Colonic mucosa (tissue), 4 donors: ENCODE results near the gene SLC39A6. TPM values are rescaled to one million over a fixed set of nuclear protein-coding genes. Genes with fewer than 3 reads are reported as not detected.
"Not testable (repeated sequence)": the region's sequence is repeated elsewhere in the genome, so short reads cannot be mapped to it uniquely, and the experiment has no call there.

ENCODE experiments used
- DNase-seq: peaks from one replicate; pipeline ENCODE4 v3.0.0-alpha.2; 2020
- H3K27ac ChIP-seq: fragments of 200-600 bp; one replicate; pipeline ENCODE4 v1.8.0; 2021
- H3K27me3 ChIP-seq: fragments of 200-600 bp; one replicate; pipeline ENCODE4 v1.8.0; 2021
- H3K36me3 ChIP-seq: fragments of 200-600 bp; one replicate; pipeline ENCODE4 v1.8.0; 2021
- H3K4me1 ChIP-seq: fragments of 200-600 bp; one replicate; pipeline ENCODE4 v1.8.0; 2021; ENCODE audit warnings: mild to moderate bottlenecking
- H3K4me3 ChIP-seq: fragments of 200-600 bp; one replicate; pipeline ENCODE4 v1.8.0; 2021
- H3K9ac ChIP-seq, 2 donors: one replicate each; pipeline ENCODE4 v1.7.0; 2013; ENCODE audit warnings: control low read depth in 2 of 2, low read depth in 2 of 2, low read length in 2 of 2
- H3K9me3 ChIP-seq: fragments of 200-600 bp; one replicate; pipeline ENCODE4 v1.8.0; 2021
- intact Hi-C: fragments of 100-400 bp; cut with DNase I; formaldehyde crosslinking; loops from one replicate; pipeline ENCODE4 v1.14.1; 2022
- total RNA-seq, 2 donors: library from RNA; stranded (reverse); fragmentation: NEBNext Ultra II Directional in 1 of 2; extraction: Animal tissue kit (Norgen Biotek cat#: 25700) in 1 of 2; gene quantifications; one replicate each; pipeline ENCODE4 v1.2.1, GENCODE V29; 2021
- TF ChIP-seq, protein P1 (sequence below): fragments of 200-600 bp; IDR thresholded peaks from one replicate; pipeline ENCODE4 v1.8.0; 2022; ENCODE audit warnings: antibody characterized with exemption, mild to moderate bottlenecking
- donor health status: healthy.
- donor health status: DM: no; HTN: no; CAD: no.
- donor health status: DM: no; HTN: no; CAD: no.

The SLC39A6 gene
- total RNA-seq, 2 donors from 2014 or later: 9.9 to 15.3 TPM

DNA sequence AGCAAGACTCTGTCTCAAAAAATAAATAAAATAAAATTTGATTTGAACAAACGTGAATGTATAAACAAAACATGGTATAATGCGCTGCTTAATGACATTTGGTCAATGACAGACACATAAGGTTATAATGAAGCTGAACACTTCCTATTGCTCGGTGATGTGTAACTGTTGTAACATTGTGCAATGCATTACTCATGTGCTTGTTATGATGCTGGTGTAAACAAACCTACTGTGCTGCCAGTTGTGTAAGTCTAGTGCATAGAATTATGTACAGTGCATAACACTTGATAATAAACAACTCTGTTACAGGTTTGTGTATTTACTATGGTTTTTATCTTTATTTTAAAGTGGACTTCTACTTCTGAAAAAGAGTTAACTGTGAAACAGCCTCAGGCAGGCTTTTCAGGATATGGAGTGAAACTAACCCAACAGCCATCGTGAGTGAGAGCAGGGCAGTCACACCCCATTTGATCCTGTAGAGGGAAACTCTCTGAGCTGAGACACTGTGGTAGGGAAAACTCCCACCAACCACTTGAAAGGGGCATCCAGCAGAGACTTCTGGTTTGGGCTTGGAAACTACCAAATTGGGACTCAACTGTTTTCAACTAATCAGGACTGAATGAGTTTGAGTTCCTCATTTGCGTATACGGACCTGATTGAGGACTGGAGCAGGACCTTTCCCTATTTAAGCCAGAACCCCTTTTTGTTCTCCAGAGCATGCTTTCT lies 53.1 kb downstream of the SLC39A6 start:
- Histone ChIP-seq H3K36me3 (no peaks in the 10 kb centered on the region), H3K9me3 (no peaks in the 10 kb centered on the region), H3K4me1 (no peaks in the 10 kb centered on the region), H3K9ac (no peak overlapping the region), H3K4me3 (no peak overlapping the region), H3K27me3 (no peaks in the 10 kb centered on the region), H3K27ac (no peak overlapping the region)
- DNase-seq: no peak
- TF ChIP-seq, protein P1, sequence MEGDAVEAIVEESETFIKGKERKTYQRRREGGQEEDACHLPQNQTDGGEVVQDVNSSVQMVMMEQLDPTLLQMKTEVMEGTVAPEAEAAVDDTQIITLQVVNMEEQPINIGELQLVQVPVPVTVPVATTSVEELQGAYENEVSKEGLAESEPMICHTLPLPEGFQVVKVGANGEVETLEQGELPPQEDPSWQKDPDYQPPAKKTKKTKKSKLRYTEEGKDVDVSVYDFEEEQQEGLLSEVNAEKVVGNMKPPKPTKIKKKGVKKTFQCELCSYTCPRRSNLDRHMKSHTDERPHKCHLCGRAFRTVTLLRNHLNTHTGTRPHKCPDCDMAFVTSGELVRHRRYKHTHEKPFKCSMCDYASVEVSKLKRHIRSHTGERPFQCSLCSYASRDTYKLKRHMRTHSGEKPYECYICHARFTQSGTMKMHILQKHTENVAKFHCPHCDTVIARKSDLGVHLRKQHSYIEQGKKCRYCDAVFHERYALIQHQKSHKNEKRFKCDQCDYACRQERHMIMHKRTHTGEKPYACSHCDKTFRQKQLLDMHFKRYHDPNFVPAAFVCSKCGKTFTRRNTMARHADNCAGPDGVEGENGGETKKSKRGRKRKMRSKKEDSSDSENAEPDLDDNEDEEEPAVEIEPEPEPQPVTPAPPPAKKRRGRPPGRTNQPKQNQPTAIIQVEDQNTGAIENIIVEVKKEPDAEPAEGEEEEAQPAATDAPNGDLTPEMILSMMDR: no peak
- intact Hi-C loops: no loop called here

DNA sequence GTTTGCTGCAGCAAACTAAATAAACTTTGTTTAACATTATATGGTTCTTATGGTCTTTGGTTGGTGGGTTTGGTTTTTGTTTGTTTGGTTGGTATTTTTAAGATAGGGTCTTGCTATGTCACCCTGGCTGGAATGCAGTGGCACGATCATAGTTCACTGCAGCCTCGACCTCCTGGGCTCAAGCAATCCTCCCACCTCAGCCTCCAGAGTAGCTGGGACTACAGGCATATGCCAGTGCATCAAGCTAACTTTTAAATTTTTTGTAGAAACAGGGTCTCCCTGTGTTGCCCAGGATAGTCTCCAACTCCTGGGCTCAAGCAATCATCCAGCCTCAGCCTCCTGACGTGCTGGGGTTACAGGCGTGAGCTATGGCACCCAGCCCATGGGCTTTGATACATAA lies 54.7 kb downstream of the SLC39A6 start:
- no peak for DNase-seq
- Histone ChIP-seq H3K4me1 (no peaks in the 10 kb centered on the region), H3K27ac (no peak overlapping the region), H3K9ac (no peak overlapping the region), H3K9me3 (no peaks in the 10 kb centered on the region), H3K4me3 (no peak overlapping the region), H3K27me3 (no peaks in the 10 kb centered on the region), H3K36me3 (no peaks in the 10 kb centered on the region)
- TF ChIP-seq, protein P1: no peak
- intact Hi-C loops: no loop called here

DNA sequence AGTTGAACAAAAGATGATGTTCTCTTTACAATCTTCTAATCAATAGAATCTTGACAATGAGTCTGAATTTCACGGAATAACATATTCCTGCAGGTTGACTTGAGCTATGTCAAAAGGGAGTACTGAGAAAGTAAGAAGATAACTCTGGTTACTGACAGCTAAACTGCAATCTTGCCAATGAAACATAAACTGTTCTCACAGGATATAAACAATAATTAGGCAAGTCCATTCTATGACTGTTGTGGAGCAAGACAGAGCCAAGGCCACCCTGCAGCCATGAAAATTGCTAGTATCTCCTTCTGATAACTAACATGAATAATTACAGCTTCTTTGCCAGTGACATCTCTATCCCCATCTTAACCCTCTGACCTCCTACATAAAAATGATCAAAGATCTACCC lies 55.5 kb downstream of the SLC39A6 start:
- DNase-seq: no peak
- no peaks in the 10 kb centered on the region for H3K4me1 ChIP-seq
- intact Hi-C loops: no loop called here
- H3K9me3 ChIP-seq: no peaks in the 10 kb centered on the region
- no peak overlapping the region for H3K9ac ChIP-seq
- H3K27me3 ChIP-seq: no peaks in the 10 kb centered on the region
- H3K4me3 ChIP-seq: no peak overlapping the region
- no peaks in the 10 kb centered on the region for H3K36me3 ChIP-seq
- TF ChIP-seq, protein P1: no peak
- no peak overlapping the region for H3K27ac ChIP-seq

DNA sequence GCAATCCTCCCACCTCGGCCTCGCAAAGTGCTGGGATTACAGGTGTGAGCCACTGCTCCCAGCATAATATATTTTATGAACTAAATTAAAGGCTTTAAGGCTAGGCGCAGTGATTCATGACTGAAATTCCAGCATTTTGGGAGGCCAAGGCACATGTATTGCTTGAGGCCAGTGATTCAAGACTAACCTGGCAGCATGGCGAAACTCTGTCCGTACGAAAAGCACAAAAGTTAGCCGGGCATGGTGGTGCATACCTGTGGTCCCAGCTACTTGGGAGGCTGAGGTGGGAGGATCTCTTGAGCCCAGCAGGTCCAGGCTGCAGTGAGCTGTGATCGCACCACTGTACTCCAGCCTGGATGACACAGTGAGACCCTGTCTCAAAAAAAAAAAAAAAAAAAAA lies 56.7 kb downstream of the SLC39A6 start:
- H3K27ac ChIP-seq, H3K9me3 ChIP-seq, intact Hi-C loops, H3K4me1 ChIP-seq, H3K4me3 ChIP-seq, DNase-seq, H3K27me3 ChIP-seq, H3K9ac ChIP-seq, H3K36me3 ChIP-seq: not testable (repeated sequence)

DNA sequence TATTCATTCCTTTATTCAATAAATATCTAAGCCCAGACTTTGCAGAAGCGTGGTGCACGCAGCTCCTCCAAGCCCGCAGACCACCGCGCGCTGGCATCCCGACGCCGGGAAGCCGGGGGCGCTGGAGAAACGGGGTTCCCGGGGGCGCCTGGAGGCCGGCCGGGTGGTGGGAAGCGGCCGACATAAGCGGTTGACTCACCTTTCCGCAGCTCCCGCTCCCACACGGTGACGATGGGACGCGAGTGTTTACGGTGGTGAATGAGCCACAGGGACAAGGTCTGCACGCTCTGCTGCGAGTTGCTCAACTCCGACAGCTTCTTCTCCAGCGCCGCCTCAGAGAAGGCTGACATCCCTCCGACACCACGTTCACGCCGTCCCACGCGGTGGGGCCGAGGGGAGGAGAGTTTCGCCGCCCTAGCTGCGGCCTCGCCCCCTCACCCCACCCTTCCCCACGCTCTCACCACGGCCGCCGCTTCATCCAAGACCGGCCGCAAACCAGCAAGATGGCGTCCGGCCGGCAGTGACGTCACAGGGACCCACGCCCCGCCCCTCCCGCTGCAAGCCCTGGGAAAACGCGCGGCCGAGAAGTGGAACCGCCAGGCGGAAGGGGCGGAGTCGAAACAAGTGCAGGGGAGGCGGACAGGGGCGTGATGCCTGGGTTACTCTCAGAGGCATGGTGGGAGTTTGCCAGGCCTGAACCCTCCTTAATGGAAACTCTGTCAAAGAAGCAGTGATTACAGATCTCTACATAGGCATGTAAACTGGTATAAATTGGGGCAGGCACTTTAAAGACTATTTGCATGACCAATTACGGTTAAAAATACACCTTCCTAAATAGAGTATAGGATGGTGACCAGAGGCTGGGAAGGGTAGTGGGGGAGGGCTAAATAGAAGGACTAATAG lies 61.8 kb downstream of the SLC39A6 start, which contains the start of gene RPRD1A:
TSS of gene RPRD1A (minus strand) at position 505 of the 903 bp plus-strand sequence. CDS start at position 350, 155 bp downstream.
- H3K27ac ChIP-seq: peak within 1 kb of the TSS; percentile 84
- no peaks in the 10 kb centered on the region for H3K36me3 ChIP-seq
- no peaks in the 10 kb centered on the region for H3K9me3 ChIP-seq
- peak within 1 kb of the TSS; percentile 69 for H3K4me3 ChIP-seq
- DNase-seq: peak; percentile 98
- TF ChIP-seq, protein P1: no peak
- no peaks in the 10 kb centered on the region for H3K4me1 ChIP-seq
- intact Hi-C loops: no loop called here
- H3K27me3 ChIP-seq: no peaks in the 10 kb centered on the region
- H3K9ac ChIP-seq: peak within 1 kb of the TSS; percentile 68 to 90

DNA sequence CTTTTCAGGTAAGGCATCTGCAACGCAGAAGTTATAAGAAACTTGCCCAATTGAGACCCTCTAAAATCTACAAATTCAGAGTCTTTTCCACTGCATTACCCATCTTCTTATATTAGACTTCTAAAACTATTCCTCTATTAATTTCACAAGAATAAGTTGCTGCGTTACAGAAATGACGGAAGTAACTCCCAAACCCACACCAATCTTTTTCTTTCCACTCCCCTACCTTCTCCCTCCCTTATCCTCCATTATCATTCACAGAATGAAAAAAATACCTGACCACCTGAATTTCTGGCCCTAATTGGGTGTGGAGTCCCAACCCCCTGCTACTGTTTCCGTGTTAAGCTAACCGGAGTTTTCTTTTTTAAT lies 62.5 kb downstream of the SLC39A6 start:
- DNase-seq: no peak
- Histone ChIP-seq H3K9me3 (no peaks in the 10 kb centered on the region), H3K4me1 (no peaks in the 10 kb centered on the region), H3K4me3 (peak overlapping the region; percentile 69), H3K27me3 (no peaks in the 10 kb centered on the region), H3K27ac (peak overlapping the region; percentile 84), H3K9ac (peak overlapping the region; percentile 68 to 90), H3K36me3 (no peaks in the 10 kb centered on the region)
- TF ChIP-seq, protein P1: no peak
- intact Hi-C loops: no loop called here
